ENCODE measurements around the gene ADD2.
"Not testable (repeated sequence)": the region's sequence is repeated elsewhere in the genome, so short reads cannot be mapped to it uniquely, and the experiment has no call there.

The ADD2 gene

GRCh38 chr2:70655211-70655610 lies 112.8 kb downstream of the ADD2 start:
- not testable (repeated sequence) for DNase-seq (ENCODE audit: extremely low spot score, insufficient read length, low read depth); FAIRE-seq

- DNase-seq (ENCODE audit: extremely low spot score, insufficient read length, low read depth), result no peak
- no peak for FAIRE-seq
Observed at GRCh38 chr2:70651727-70652126, 116.3 kb downstream of the ADD2 start.

GRCh38 chr2:70651014-70651413 lies 117.0 kb downstream of the ADD2 start:
- DNase-seq (ENCODE audit: extremely low spot score, insufficient read length, low read depth) (no peak), FAIRE-seq (no peak)

GRCh38 chr2:70648961-70649360 lies 119.0 kb downstream of the ADD2 start:
- DNase-seq (ENCODE audit: extremely low spot score, insufficient read length, low read depth) (no peak), FAIRE-seq (no peak)

- peak; percentile 26 for DNase-seq (ENCODE audit: extremely low spot score, insufficient read length, low read depth)
- peak; percentile 71 for FAIRE-seq
Observed at GRCh38 chr2:70647873-70648481, 120.0 kb downstream of the ADD2 start.

- FAIRE-seq, result no peak
- no peak for DNase-seq (ENCODE audit: extremely low spot score, insufficient read length, low read depth)
Observed at GRCh38 chr2:70646420-70646818, 121.6 kb downstream of the ADD2 start.

- DNase-seq (ENCODE audit: extremely low spot score, insufficient read length, low read depth) (no peak), FAIRE-seq (no peak)
Observed at GRCh38 chr2:70645733-70646419, 122.1 kb downstream of the ADD2 start.

- DNase-seq (ENCODE audit: extremely low spot score, insufficient read length, low read depth), result no peak
- no peak for FAIRE-seq
Observed at GRCh38 chr2:70643715-70644114, 124.3 kb downstream of the ADD2 start.

- no peak for FAIRE-seq
- no peak for DNase-seq (ENCODE audit: extremely low spot score, insufficient read length, low read depth)
Observed at GRCh38 chr2:70641263-70641784, 126.7 kb downstream of the ADD2 start.

GRCh38 chr2:70639841-70640436 lies 128.1 kb downstream of the ADD2 start:
- DNase-seq (ENCODE audit: extremely low spot score, insufficient read length, low read depth), result no peak
- FAIRE-seq, result no peak

- no peak for DNase-seq (ENCODE audit: extremely low spot score, insufficient read length, low read depth)
- no peak for FAIRE-seq
Observed at GRCh38 chr2:70638561-70638960, 129.4 kb downstream of the ADD2 start.

- no peak for FAIRE-seq
Observed at GRCh38 chr2:70633508-70633907, 134.5 kb downstream of the ADD2 start.

GRCh38 chr2:70632966-70633365 lies 135.0 kb downstream of the ADD2 start:
- FAIRE-seq (no peak), DNase-seq (ENCODE audit: extremely low spot score, insufficient read length, low read depth) (no peak)

More at GRCh38 chr2:70633508-70633907, 134.5 kb downstream of the ADD2 start:
- no peak for DNase-seq (ENCODE audit: extremely low spot score, insufficient read length, low read depth)

- no peak for FAIRE-seq
- no peak for DNase-seq (ENCODE audit: extremely low spot score, insufficient read length, low read depth)
Observed at GRCh38 chr2:70632388-70632787, 135.6 kb downstream of the ADD2 start.

GRCh38 chr2:70630761-70631160 lies 137.2 kb downstream of the ADD2 start:
- DNase-seq (ENCODE audit: extremely low spot score, insufficient read length, low read depth), result no peak
- FAIRE-seq, result no peak

- no peak for FAIRE-seq
- no peak for DNase-seq (ENCODE audit: extremely low spot score, insufficient read length, low read depth)
Observed at GRCh38 chr2:70627211-70627898, 140.6 kb downstream of the ADD2 start.

- DNase-seq (ENCODE audit: extremely low spot score, insufficient read length, low read depth) (no peak), FAIRE-seq (no peak)
Observed at GRCh38 chr2:70626254-70626990, 141.6 kb downstream of the ADD2 start.

- not testable (repeated sequence) for FAIRE-seq
Observed at GRCh38 chr2:70621536-70621935, 146.5 kb downstream of the ADD2 start.

GRCh38 chr2:70620020-70620419 lies 148.0 kb downstream of the ADD2 start:
- FAIRE-seq (no peak), DNase-seq (ENCODE audit: extremely low spot score, insufficient read length, low read depth) (no peak)

More at GRCh38 chr2:70621536-70621935, 146.5 kb downstream of the ADD2 start:
- not testable (repeated sequence) for DNase-seq (ENCODE audit: extremely low spot score, insufficient read length, low read depth)

- FAIRE-seq, result no peak
Observed at GRCh38 chr2:70619167-70619566, 148.8 kb downstream of the ADD2 start.

More at GRCh38 chr2:70619167-70619566, 148.8 kb downstream of the ADD2 start:
- no peak for DNase-seq (ENCODE audit: extremely low spot score, insufficient read length, low read depth)
